NCI-H2196 treated with DMSO at 0.1 percent for 48 hours (cell line): ENCODE results near the gene TMEM150B.

ENCODE experiments used
- DNase-seq: peaks from one replicate; lab custom pipeline; 2025; ENCODE audit not compliant: unreplicated experiment; lab: John Stamatoyannopoulos, UW

The TMEM150B gene, protein sequence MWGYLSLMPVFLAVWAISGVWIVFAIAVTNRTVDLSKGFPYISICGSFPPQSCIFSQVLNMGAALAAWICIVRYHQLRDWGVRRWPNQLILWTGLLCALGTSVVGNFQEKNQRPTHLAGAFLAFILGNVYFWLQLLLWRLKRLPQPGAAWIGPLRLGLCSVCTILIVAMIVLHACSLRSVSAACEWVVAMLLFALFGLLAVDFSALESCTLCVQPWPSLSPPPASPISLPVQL

DNA sequence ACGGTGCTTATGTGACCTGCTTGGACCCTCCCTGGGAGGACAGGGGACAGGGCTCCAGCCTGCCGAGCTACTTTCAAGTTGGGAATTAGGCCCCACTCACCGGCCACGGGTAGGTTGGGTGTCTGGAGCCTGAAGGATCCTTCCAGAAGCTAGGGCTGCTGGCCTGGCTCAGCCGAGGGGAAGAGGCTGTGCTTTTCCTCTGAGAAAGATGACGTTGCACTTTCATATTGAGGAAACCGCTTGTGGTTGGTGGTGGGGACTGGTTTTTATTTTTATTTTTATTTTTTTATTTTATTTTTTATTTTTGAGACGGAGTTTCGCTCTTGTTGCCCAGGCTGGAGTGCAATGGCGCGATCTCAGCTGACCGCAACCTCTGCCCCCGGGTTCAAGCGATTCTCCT is at the start of gene TMEM150B:
Gene TMEM150B (minus strand): TSS at position 170 of the 400 bp plus-strand sequence. CDS start 4,305 bp downstream, outside the sequence.
- no peak for DNase-seq

DNA sequence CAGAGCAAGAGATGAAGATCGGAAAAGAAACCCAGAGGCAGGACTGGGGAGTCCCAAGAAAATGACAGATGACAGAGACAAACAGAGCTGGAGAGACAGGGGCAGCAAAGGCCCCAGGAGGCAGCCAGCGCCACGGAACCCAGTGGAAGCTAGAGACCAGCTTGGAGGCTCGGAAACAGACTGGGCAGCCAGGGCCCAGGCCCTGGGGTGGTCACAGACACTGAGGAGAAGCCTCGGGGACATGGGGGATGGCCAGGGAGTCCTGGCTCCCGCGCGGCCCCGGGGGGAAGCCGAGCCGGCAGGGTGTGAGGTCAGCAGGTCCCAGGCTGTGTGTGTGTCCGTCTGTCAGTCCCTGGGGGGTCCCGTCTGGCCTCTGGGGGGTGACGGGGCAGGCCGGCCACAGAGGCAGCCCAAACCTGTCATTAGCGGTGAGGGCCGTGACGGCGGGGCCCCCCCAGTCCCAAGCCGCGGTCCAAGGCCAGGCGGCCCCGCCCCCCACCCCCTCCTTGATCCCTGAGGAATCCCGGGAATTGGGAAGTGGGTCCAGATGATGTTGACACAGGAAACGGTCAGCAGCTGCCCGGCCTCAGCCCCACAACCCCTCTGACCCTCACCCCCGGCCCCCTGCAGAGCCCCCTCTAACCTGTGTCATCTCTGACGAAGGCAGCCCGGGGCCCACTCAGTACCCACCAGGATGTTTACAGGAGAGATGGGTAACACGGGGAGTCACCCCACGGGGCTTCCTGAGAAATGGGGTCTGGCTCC is 49.0 kb upstream of the TMEM150B start:
- no peak for DNase-seq

DNA sequence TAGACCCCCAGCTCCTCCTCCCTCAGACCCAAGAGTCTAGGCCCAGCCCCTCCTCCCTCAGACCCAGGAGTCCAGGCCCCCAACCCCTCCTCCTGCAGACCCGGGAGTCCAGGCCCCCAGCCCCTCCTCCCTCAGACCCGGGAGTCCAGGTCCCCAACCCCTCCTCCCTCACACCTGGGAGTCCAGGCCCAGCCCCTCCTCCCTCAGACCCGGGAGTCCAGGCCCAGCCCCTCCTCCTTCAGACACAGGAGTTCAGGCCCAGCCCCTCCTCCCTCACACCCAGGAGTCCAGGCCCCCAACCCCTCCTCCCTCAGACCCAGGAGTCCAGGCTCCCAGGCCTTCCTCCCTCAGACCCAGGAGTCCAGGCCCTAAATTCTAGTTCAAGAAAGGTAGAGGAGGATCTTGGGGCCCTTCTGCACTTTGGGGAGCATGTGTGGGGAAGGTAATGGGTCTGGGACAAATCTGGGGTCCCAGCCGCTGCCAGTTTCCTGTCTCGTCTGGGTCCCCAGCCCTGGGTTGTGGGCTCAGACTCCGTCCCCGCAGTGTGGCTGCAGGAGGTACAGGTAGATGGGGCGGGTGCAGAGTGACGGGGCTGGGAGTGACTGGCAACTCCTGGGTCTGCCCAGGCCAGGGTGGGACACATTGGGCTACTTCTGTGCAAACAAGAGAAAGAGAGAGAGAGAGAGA is 48.3 kb upstream of the TMEM150B start:
- no peak for DNase-seq

DNA sequence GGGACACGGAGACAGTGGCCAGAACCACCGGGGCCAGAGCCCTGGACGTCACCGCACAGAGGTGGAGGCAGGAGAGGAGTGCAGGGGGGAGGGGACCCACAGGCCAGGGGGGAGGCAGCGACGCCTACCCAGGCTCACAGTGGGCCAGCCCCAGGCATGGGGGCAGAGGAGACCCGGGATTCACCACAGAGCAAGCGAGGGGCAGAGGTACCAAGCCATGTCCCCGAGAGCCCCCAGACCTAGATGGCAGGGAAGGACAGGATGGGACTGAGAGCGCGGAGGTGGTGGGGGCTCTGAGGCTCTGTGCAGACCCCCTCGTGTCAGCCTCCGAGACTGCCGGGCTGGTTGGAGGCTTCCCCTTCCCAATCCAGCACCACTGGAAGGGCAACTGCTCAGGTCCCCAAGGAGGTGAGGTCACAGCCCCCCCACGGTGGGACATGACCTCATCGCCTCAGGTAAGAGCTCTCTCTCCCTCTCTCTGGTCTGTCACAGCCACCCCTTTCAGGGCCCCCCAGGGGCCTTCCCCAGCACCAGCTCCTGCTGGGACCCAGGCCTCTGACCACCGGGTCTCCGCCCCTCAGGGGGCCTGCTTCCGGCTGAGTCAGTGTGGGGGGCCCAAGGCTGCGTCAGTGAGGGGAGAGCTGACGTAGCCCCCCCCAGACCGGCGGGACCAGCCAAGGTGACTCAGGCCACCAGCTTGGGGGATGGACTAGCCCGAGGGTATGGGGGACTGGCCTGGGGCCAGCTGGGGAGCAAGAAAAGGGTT is 47.4 kb upstream of the TMEM150B start:
- DNase-seq: no peak

DNA sequence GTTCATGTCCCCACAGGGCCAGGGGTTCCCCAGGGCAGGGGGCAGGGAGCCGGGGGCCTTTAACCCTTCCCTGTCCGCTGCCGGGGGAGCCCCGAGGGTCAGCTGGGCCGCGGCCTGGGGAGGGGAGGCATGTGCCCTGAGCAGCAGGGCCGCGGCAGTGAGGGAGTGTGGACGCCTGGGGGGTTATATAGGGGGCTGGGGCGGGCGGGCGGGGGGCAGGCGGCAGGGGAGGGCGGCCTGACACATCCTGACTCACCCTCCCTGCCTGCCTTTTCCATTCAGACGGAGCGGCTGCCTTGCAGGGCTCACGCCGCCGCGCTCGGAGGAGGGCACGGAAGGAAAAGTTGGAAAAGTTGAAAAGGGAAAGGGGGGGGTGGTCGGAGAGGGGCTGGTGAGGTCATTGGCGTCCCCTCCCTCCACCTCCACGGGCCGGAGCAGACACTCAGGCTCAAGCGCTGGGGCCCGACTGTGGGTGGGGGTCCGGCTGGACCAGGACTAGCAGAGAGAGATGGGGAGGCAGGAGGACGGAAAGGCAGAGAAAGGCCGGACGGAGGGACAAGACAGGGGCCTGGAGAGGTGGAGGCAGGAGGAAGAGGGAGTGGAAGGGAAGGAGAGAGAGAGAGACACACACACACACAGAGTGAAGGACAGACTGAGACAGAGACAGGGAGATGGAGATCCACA is 45.3 kb upstream of the TMEM150B start, which contains the start of gene IL11:
Gene IL11 (minus strand): TSS at position 159 of the 684 bp plus-strand sequence. CDS start 153 bp downstream, at position 6.
- DNase-seq: no peak

DNA sequence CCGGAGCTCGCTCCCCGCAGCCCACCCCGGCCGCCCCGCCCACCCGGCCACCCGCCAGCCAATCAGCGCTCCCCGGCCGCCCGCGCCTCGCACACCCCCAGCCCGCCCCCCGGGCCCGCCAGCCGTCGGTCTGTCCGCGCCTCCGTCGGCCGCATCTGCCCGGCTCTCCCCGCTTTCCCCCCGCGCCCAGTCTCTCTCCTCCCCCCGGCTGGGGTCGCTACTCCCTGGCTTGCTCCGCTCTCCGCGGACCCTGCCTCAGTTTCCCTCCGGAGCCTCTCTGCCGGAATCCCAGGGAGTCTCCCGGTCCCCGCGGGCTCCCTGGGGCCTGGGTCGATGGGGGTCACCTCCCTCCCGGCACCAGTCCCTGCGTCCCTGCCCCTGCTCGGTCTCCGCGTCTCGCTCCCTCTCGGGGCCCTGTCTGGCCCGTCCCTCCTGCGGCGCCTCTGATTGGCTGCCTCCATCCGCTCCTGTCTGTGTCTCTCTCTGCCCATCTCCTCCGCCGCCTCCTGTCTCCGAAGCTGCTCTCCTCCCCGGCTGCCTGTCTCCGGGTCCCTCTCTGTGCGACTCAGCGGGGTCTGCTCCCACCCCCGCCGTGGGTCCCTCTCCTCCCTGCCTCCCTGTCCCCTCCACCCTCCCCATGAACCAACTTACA is 44.6 kb upstream of the TMEM150B start:
- DNase-seq: peak; percentile 17

DNA sequence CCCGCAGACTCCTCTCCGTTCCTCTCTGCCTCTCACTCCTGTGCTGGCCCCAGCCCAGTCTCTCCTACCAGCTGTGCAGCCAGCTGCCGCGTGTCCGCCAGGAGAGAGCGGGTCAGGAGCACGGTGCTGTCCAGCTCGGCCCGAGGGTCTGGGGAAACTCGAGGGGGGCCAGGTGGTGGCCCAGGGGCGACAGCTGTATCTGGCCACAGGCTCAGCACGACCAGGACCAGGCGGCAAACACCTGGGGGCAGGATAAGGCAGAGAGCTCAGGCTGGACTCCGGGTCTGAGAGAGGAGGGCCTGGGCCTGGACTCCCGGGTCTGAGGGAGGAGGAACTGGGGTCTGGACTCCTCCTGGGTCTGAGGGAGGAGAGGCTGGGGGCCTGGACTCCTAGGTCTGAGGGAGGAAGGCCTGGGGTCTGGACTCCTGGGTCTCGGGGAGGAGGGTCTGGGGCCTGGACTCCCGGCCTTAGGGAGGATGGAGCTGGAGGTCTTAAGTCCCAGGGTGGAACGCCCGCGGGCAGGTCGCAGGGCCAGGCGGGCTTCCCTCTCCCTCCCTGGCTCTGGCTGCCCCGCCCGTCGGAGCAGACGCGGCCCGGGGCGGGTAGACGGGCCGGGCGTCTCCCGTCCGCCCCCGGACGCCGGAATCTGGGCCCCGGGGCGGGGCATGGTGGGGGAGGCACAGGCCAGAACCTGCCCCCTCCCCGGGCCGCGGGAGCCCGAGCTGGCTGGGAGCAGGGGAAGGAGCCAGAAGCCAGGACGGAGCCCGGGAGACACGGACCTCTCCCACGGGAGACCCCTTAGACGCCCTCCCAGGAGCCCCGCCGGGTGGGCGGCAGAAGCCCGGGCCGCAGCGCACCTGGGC is 43.8 kb upstream of the TMEM150B start:
- DNase-seq: no peak

DNA sequence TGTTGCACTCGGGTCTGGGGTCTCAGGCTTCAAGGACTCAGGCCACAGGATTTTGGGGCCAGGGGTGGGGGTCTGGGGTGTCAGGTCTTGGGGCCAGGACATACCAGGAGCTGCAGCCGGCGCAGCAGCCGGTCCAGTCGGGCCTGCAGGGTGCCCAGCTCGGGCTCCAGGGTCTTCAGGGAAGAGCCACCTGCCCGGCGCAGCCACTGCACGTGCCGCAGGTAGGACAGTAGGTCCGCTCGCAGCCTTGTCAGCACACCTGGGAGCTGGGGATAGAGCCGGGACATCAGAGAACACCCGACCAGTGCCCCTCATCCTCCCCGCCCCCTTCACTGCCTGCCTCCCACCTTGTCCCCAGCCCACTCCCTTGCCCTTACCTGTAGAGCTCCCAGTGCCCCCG is 43.0 kb upstream of the TMEM150B start:
- DNase-seq: no peak

DNA sequence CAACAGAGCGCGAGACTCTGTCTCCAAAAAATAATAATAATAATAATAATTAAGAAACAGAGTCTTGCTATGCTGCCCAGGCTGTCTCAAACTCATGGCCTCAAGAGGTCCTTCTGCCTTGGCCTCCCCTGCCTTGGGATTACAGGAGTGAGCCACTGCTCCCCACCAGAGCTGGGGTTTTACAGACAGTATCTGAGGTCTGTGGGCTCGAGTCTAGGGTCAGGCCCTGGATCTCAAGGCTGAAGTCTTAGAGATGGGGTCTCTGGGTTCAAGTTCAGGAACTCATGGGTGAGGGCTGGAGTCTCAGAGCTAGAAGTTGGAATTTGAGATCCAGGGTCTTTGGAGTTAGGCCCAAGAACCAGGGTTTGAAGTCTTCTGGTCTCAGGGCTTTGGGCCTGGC is 41.6 kb upstream of the TMEM150B start:
- DNase-seq: no peak

DNA sequence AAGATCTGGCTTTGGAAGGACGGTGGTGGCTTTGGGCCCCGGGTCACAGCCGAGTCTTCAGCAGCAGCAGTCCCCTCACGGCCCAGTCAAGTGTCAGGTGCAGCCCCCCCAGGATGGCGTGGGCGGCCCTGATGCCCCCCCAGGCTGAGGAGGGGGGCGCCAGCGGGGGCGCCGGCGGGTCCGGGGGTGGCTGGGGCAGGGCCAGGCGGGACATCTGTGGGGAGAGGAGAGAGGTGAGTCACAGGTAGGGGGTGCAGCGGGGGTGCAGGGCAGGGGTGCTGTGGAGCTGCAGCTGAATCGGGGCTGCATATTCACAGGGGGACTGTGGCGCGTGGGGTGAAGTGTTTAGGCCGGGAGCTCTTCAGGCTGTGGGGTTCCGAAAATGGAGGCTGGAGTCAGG is 40.8 kb upstream of the TMEM150B start:
- no peak for DNase-seq

DNA sequence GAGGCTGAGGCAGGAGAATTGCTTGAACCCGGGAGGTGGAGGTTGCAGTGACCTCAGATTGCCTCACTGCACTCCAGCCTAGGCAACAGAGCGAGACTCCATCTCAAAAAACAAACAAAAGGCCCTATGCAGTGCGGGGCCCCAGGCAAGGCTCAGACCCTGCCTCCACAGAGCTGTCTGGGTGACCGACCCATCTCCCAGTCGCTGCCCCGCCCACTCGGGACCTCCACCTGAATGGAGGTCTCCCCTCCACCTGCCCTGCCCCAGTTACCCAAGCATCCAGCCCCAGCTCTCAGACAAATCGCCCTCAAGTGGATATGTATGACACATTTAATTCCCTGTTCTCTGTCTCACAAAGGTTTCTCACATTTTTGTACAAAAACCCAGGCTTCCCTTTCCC is 40.1 kb upstream of the TMEM150B start:
- DNase-seq: no peak

DNA sequence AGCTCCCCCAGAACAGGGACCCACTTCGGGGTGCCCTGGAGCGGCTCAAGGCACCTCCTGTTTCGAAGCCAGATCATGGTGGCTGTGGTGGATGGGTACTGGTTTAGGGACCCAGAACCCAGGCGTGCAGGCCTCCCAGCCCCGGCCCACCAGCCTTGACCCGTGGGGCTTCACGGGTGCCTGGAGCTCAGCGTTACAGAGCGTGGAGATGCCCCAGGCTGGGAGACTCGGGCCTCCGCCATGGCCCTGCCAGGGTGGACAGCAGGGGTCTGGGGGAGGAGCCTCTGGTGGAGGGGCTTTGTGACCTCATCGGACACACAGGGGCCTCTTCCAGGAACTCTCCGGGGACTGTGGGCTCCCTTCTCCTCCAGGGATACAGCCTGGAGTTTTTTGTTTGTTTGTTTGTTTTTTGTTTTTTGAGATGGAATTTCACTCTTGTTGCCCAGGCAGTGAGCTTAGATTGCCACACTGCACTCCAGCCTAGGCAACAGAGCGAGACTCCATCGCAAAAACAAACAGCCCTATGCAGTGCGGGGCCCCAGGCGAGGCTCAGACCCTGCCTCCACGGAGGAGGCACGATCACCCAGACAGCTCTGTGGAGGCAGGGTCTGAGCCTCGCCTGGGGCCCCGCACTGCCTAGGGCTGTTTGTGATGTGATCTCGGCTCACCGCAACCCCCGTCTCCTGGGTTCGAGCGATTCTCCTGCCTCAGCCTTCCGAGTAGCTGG is 38.0 kb upstream of the TMEM150B start, which contains the start of gene GARIN5B:
Gene GARIN5B (minus strand): TSS at position 271 of the 727 bp plus-strand sequence. CDS start 194 bp downstream, at position 77.
- DNase-seq: no peak

DNA sequence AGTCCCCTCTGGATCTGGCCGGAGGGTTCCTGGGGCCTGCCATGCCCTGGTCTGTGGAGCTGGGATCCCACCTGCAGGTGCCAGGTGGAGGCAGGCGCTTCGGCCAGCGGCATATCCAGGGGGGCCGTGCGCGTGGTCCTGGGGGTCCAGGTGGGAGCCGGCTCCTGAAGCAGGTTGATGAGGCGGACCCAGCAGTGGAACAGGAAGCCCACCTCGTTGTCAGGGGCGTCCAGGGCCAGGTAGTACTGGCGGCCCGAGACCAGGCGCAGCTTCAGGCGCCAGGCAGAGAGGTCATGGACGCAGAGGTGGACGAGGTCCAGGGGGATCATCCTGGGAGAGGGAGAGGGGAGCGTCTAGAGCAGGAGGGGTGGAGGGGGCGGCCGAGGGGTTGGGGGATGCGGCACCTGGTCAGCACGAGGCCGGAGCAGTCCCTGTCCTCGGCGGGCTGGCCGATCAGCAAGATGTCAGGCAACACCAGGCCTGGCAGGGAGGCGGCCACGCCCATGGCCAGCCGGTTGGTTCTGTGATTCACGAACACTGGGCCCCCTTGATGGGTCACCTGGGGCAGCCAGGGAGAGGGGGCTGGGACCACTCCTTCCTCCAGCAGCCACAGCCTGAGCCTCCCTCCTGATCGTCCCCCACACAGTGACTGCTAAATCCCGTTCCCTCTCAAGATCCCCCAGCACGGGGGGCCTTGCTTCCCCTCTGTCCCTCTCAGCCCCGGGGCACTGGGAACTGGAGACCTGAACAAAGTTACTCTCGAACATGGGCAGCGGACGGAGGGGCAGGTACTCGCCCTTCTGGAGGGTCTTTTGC is 37.2 kb upstream of the TMEM150B start:
- DNase-seq: no peak

DNA sequence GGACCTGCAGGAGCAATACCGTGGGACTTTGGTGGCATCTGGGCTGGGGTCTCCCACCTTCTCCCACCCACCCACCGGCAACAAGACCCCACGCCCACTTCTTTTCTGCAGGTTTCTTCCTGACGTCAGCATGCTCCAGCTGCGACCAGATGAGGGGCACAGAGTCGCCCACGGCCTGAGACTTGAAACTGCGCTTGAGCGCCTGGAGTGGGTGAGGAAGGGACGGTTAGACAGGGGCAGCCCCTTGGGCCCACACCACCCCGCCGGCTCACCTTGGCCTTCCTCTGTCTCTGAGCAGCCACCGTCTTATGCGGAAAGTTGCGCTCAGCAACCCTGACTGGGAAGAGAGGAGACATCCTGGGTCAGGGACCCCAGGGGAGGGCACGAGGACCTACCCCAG is 35.8 kb upstream of the TMEM150B start:
- no peak for DNase-seq

DNA sequence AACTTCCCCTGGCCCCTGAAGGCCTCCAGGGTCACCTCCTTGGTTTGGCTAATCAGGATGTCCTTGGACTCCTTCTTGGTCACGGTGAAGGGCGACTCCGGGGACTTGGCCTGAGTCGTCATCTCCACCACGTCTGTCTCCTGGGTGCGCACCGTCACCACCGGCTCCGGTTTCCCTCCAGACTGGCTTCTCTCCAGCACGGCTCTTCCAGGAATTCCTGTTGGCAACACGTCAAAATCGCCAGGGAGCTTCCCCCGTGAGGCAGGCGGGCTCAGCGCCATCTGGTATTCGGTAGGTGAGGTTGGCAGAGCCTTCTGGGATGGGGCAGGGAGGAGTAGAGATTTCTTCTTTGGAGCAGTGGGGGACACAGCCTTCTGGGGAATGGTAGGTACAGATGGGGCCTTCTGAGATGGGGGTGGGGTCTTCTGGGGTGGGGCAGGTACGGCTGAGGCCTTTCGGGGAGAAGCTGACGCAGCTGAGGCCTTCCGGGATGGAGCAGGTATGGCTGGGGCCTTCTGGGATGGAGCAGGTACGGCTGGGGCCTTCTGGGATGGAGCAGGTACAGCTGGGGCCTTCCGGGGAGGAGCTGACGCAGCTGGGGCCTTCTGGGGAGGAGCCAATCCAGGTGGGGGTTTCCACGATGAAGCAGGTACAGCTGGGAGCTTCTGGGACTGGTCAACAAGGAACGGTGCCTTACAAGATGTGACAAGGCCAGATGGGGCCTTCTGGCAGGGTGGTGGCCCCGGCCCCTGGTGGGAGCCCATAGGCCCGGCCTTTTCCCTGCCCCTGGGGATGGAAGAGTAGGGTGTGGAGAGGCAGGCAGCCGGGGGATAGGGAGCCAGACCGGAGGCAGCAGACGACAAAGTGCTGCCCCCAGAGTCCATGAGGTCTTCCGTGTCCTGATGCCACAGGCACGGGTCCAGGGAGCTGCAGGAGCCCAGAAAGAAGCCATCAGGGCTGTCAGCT is 34.1 kb upstream of the TMEM150B start:
- DNase-seq: no peak

DNA sequence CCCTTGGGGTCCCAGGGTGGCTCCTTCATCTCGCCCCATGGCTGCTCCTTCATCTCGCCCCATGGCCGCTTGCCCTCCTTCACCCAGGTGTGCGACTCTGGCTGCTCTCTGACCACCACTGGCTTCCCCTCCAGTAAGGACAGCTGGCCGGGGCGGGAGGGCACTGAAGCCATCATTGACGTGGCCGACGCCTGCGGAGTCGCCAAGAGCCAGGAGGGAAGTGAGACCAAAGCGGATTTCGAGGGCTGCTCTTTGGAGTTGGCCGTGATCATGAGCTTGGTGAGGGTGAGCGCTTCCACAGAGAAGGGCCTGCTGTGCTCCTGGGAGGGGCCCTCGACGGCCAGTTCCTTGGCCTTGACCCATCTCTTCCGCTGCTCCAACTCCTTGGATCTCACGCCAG is 33.4 kb upstream of the TMEM150B start:
- DNase-seq: no peak
